T-cell (primary cell): Measurements from ENCODE around the gene LSM5. TPM values are rescaled to one million over a fixed set of nuclear protein-coding genes. Genes with fewer than 3 reads are reported as not detected.

ENCODE experiments used
- ATAC-seq, 4 experiments: fragments of 200-7000 bp in 3 of 4; fragments of 150-1000 bp in 1 of 4; cut with Tn5 transposase; replicated peaks in 1 of 4; 1 replicate in 3 of 4; 2 replicates in 1 of 4; pipeline ENCODE4 v1.10.0; 2021; ENCODE audit warnings: moderate library complexity in 3 of 4, mild to moderate bottlenecking in 2 of 4, moderate number of reproducible peaks in 1 of 4
- CTCF ChIA-PET, 2 donors: fragments of 300-600 bp; sonication (Branson Sonifier 250); formaldehyde crosslinking; loops; one replicate each; lab custom pipeline; 2022; ENCODE audit warnings: antibody characterized with exemption in 2 of 2; lab: Charles Lee
- POLR2A ChIA-PET, 2 donors: fragments of 300-600 bp; sonication (Branson Sonifier 250); formaldehyde crosslinking; loops; one replicate each; lab custom pipeline; 2022; ENCODE audit warnings: antibody characterized with exemption in 2 of 2; lab: Charles Lee
- DNase-seq, 35 experiments: peaks; one replicate each; pipeline versions ENCODE4 v3.0.0 to v3.0.0-alpha.2; 2013 to 2023
- H3K27ac ChIP-seq: one replicate; pipeline ENCODE4 v1.5.1; 2013; ENCODE audit warnings: low read length
- H3K27me3 ChIP-seq, 2 experiments: replicated peaks in 1 of 2; 1 replicate in 1 of 2; 2 replicates in 1 of 2; pipeline versions ENCODE4 v1.6.1 to v1.7.0; 2013; ENCODE audit warnings: low read length in 1 of 2, mixed read lengths in 1 of 2; ENCODE audit not compliant: control insufficient read depth in 2 of 2, insufficient read depth in 2 of 2; ENCODE audit errors: extremely low read depth in 1 of 2
- H3K36me3 ChIP-seq, 2 donors: 1 replicate in 1 of 2; 2 replicates in 1 of 2; pipeline versions ENCODE4 v1.6.1 to v1.7.0; 2013; ENCODE audit warnings: low read length in 1 of 2; ENCODE audit not compliant: control insufficient read depth in 2 of 2, insufficient read depth in 1 of 2; ENCODE audit errors: extremely low read depth in 1 of 2
- H3K4me1 ChIP-seq, 2 experiments: 1 replicate in 1 of 2; 2 replicates in 1 of 2; pipeline versions ENCODE4 v1.6.1 to v1.7.0; 2013; ENCODE audit warnings: low read length in 2 of 2, mixed read lengths in 1 of 2; ENCODE audit not compliant: insufficient read depth in 2 of 2, control insufficient read depth in 1 of 2; ENCODE audit errors: extremely low read depth in 1 of 2
- H3K4me3 ChIP-seq, 2 donors: 1 replicate in 1 of 2; 2 replicates in 1 of 2; pipeline versions ENCODE4 v1.5.1 to v1.7.0; 2013; ENCODE audit warnings: mild to moderate bottlenecking in 2 of 2, low read length in 1 of 2, moderate library complexity in 1 of 2; ENCODE audit not compliant: control insufficient read depth in 1 of 2; ENCODE audit errors: extremely low read depth in 1 of 2
- H3K9me3 ChIP-seq: 2 replicates; pipeline ENCODE4 v1.7.0; 2013
- H3K27ac Mint-ChIP-seq, 2 donors: one replicate each; pipeline ENCODE4 v1.8.0; 2020 to 2021; ENCODE audit warnings: mild to moderate bottlenecking in 2 of 2, mixed read lengths in 2 of 2
- H3K27me3 Mint-ChIP-seq, 2 donors: one replicate each; pipeline ENCODE4 v1.8.0; 2021 to 2022; ENCODE audit warnings: mixed read lengths in 2 of 2
- H3K36me3 Mint-ChIP-seq: one replicate; pipeline ENCODE4 v1.8.0; 2021; ENCODE audit warnings: mixed read lengths
- H3K4me1 Mint-ChIP-seq, 3 donors: one replicate each; pipeline ENCODE4 v1.8.0; 2020 to 2022; ENCODE audit warnings: mixed read lengths in 3 of 3, mild to moderate bottlenecking in 1 of 3
- H3K4me3 Mint-ChIP-seq, 3 donors: one replicate each; pipeline ENCODE4 v1.8.0; 2020 to 2022; ENCODE audit warnings: mild to moderate bottlenecking in 3 of 3, mixed read lengths in 3 of 3, moderate library complexity in 3 of 3
- H3K9me3 Mint-ChIP-seq, 3 donors: one replicate each; pipeline ENCODE4 v1.8.0; 2020 to 2022; ENCODE audit warnings: mixed read lengths in 3 of 3
- WGBS: methylation state at CpG from one replicate; pipeline ENCODE4 v1.1.5; 2013; ENCODE audit warnings: missing lambda C conversion rate; ENCODE audit not compliant: insufficient coverage; 5-methylcytosine and 5-hydroxymethylcytosine counted together
- total RNA-seq, 35 experiments: library from RNA in 6 of 35; stranded (reverse) in 6 of 35; fragments of 120-200 nt in 1 of 35; gene quantifications; one replicate each; pipeline versions ENCODE4 v1.2.1 to v1.2.4 and lab custom pipeline; 2013 to 2026

Gene LSM5
- total RNA-seq, 5 donors from 2014 or later (not counting 1 experiment from before 2014, with no cell fraction given): 26.7 to 31.6 (median 29.3) TPM

- peak overlapping the region; percentile 90 to 98 (median 91) for H3K4me3 Mint-ChIP-seq
- Histone ChIP-seq H3K9me3 (no peaks in the 10 kb centered on the region), H3K4me3 (peak overlapping the region; percentile 58 to 79), H3K27me3 (no peaks in the 10 kb centered on the region), H3K27ac (peak overlapping the region; percentile 67), H3K36me3 (peaks cover 0 to 4% of the 10 kb centered on the region in 2 donors), H3K4me1 (peaks cover 12 to 19% of the 10 kb centered on the region in 2 experiments)
- H3K36me3 Mint-ChIP-seq: peaks cover 8% of the 10 kb centered on the region
- peak overlapping the region; percentile 95 to 96 for H3K27ac Mint-ChIP-seq
- DNase-seq (no peak), ATAC-seq (no peak)
- peaks cover 46 to 55% (median 46%) of the 10 kb centered on the region in 3 donors for H3K4me1 Mint-ChIP-seq
- 0% methylated on average over 3 of the region's 14 CpGs for WGBS
- H3K9me3 Mint-ChIP-seq: no peaks in the 10 kb centered on the region
- H3K27me3 Mint-ChIP-seq: no peaks in the 10 kb centered on the region
- CTCF ChIA-PET: no interaction called here
- POLR2A ChIA-PET: interaction anchor here in 1 of 2 donors (0.6 to 0.9 kb wide), 2 partner anchors 50 to 545 kb away, joined by 3 to 5 read pairs; no protein-coding TSS in a partner anchor
These were observed 4.7 kb upstream of the LSM5 start for GRCh38 chr7:32494946-32495297.

DNA sequence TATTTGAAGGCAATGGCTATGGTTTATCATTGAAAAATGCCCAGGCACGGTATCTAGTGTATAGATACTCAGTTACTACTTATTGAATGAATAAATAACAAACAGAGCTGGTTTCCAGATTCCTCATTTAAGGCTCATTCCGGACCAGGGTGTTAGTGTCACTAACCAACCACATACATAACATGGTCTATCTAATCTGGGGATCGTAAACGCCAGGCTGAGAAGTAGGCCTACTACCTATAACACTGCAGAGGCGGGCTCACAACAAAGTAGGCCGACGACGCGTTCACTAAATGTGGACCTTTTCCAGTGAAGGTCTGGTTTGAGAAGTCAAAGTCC is 423 bp downstream of the LSM5 start:
- peak overlapping the region; percentile 83 for H3K27ac ChIP-seq
- Mint-ChIP-seq H3K36me3 (peaks cover 18% of the 10 kb centered on the region), H3K27ac (peak overlapping the region; percentile 92 to 96), H3K9me3 (no peaks in the 10 kb centered on the region), H3K4me1 (peaks cover 34 to 43% (median 36%) of the 10 kb centered on the region in 3 donors), H3K4me3 (peak overlapping the region; percentile 88 to 96 (median 89)), H3K27me3 (no peaks in the 10 kb centered on the region)
- DNase-seq (no peak), ATAC-seq (no peak)
- ChIA-PET CTCF (interaction anchor here (0.5 to 1.0 kb wide), 5 partner anchors 10 to 639 kb away, joined by 3 to 5 read pairs (median 3); no protein-coding TSS in a partner anchor), POLR2A (interaction anchor here in 1 of 2 donors (0.6 kb wide), 1 partner anchor 29 kb away, joined by 3 read pairs; no protein-coding TSS in a partner anchor)
- H3K36me3 ChIP-seq: peaks cover 0 to 9% of the 10 kb centered on the region in 2 donors
- no peaks in the 10 kb centered on the region for H3K27me3 ChIP-seq
- H3K4me1 ChIP-seq: peaks cover 8 to 14% of the 10 kb centered on the region in 2 experiments
- H3K9me3 ChIP-seq: no peaks in the 10 kb centered on the region
- H3K4me3 ChIP-seq: peak overlapping the region; percentile 67 to 91
- 0% methylated on average over 3 of the region's 9 CpGs for WGBS

DNA sequence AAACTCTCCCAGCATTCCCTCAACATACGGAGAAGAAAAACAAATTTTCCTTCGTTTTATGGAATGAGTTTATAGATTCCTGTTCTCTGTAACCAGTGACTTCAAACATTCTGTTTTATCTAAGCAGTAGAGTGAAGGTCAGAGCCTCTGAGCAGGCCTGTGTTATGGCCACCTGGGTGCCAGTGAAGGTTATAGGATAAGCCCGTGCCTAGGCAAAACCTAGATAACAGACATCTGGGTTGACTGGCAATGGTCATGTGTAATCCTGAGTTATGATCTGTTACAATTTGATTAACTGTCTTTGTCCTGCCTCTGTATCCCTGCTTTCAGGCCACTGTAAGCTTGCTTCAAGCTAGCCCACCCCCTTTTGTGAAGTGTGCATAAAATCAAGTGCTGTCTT is 8.3 kb downstream of the LSM5 start:
- DNase-seq: no peak
- ChIA-PET CTCF (no interaction called here), POLR2A (no interaction called here)
- no peaks in the 10 kb centered on the region for H3K27me3 ChIP-seq
- no CpG with 5 or more reads among the region's 3 CpGs for WGBS
- H3K4me1 ChIP-seq: no peaks in the 10 kb centered on the region
- Mint-ChIP-seq H3K9me3 (no peaks in the 10 kb centered on the region), H3K36me3 (peaks cover 5% of the 10 kb centered on the region), H3K4me3 (no peak overlapping the region), H3K27ac (no peak overlapping the region), H3K4me1 (peaks cover 0 to 7% (median 0%) of the 10 kb centered on the region in 3 donors), H3K27me3 (no peaks in the 10 kb centered on the region)
- no peak for ATAC-seq
- H3K9me3 ChIP-seq: no peaks in the 10 kb centered on the region
- H3K27ac ChIP-seq: no peak overlapping the region
- H3K36me3 ChIP-seq: peaks cover 0 to under 1% of the 10 kb centered on the region in 2 donors
- H3K4me3 ChIP-seq: no peak overlapping the region

DNA sequence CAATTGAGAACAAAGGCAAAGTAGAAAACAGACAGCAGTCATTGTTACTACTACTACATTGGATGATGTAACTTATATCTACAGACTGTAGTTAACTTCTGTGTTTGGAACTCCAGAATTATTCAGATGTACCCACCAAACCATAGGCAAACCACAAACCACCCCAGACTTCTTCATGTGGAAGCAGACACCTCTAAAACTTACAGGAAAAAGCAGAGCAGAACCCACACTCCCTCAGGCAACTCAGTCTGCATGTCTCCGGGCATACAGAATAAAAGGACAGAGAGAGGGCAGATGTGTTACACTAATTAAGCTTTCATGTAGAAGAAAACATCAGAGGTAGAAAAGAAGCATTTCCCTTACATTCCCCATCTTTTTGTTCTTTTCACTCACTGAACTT is 9.0 kb downstream of the LSM5 start:
- Mint-ChIP-seq H3K9me3 (no peaks in the 10 kb centered on the region), H3K4me1 (peaks cover 0 to 7% (median 0%) of the 10 kb centered on the region in 3 donors), H3K27ac (no peak overlapping the region), H3K36me3 (peaks cover 5% of the 10 kb centered on the region), H3K27me3 (no peaks in the 10 kb centered on the region), H3K4me3 (no peak overlapping the region)
- no CpG with 5 or more reads among the region's 1 CpG for WGBS
- no peaks in the 10 kb centered on the region for H3K27me3 ChIP-seq
- H3K4me3 ChIP-seq: no peak overlapping the region
- CTCF ChIA-PET: no interaction called here
- no peaks in the 10 kb centered on the region for H3K4me1 ChIP-seq
- H3K9me3 ChIP-seq: no peaks in the 10 kb centered on the region
- no peaks in the 10 kb centered on the region for H3K36me3 ChIP-seq
- DNase-seq (no peak), ATAC-seq (no peak)
- POLR2A ChIA-PET: no interaction called here
- H3K27ac ChIP-seq: no peak overlapping the region

DNA sequence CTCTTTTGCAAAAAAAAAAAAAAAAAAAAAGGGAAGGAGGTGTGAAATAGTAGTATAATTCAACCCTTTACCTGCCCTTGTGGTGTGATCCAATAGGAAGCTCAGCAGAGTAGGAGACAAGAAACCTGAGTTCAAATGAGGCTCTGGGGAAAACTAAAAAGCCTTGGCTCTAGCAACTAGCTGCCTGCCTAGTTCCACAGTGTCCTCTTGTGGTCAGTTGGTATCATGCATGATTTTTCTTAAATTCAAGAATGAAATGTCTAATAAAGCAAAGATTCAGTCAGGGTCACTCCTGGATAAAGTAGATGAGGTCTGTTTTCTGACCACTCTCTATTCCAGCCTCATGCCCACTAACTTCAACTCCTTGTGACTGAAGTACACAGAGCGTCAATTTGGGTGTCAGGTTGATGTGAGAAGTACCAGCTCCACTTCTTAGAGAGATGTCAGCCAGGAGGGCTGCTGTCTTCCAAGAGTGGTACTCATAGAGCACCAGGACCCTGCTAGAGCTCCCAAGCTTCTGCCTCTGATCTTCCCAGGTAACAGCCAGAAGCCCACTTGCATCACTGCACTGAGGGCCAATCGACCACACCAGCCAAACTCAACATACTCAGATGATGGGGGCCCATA is 10.5 kb downstream of the LSM5 start:
- ChIA-PET POLR2A (no interaction called here), CTCF (interaction anchor here (0.6 to 1.3 kb wide), 7 partner anchors 12 to 269 kb away, joined by 3 to 10 read pairs (median 5); partner anchors contain the start of gene AVL9 (in 1 of the 2))
- Histone ChIP-seq H3K27ac (no peak overlapping the region), H3K4me3 (no peak overlapping the region), H3K27me3 (no peaks in the 10 kb centered on the region), H3K36me3 (no peaks in the 10 kb centered on the region), H3K4me1 (no peaks in the 10 kb centered on the region), H3K9me3 (no peaks in the 10 kb centered on the region)
- H3K4me1 Mint-ChIP-seq: peaks cover 0 to 7% (median 0%) of the 10 kb centered on the region in 3 donors
- H3K27ac Mint-ChIP-seq: no peak overlapping the region
- DNase-seq (peak in 1 of 35 experiments; percentile 45), ATAC-seq (no peak)
- no peaks in the 10 kb centered on the region for H3K36me3 Mint-ChIP-seq
- no peak overlapping the region for H3K4me3 Mint-ChIP-seq
- no CpG with 5 or more reads among the region's 2 CpGs for WGBS
- peaks cover under 1 to 4% of the 10 kb centered on the region in 2 donors for H3K27me3 Mint-ChIP-seq
- H3K9me3 Mint-ChIP-seq: no peaks in the 10 kb centered on the region

- POLR2A ChIA-PET: no interaction called here
- Histone ChIP-seq H3K4me3 (no peak overlapping the region), H3K4me1 (no peaks in the 10 kb centered on the region), H3K27ac (no peak overlapping the region), H3K9me3 (no peaks in the 10 kb centered on the region), H3K36me3 (no peaks in the 10 kb centered on the region), H3K27me3 (no peaks in the 10 kb centered on the region)
- no peak for DNase-seq
- H3K4me1 Mint-ChIP-seq: peaks cover 0 to 7% (median 0%) of the 10 kb centered on the region in 3 donors
- ATAC-seq: no peak
- CTCF ChIA-PET: no interaction called here
- no peaks in the 10 kb centered on the region for H3K36me3 Mint-ChIP-seq
- WGBS: 100% methylated on average over 1 of the region's 1 CpG
- no peak overlapping the region for H3K4me3 Mint-ChIP-seq
- no peaks in the 10 kb centered on the region for H3K9me3 Mint-ChIP-seq
- peaks cover 4 to 5% of the 10 kb centered on the region in 2 donors for H3K27me3 Mint-ChIP-seq
- no peak overlapping the region for H3K27ac Mint-ChIP-seq
These were observed 12.6 kb downstream of the LSM5 start for GRCh38 chr7:32477649-32477980.
